H9 (cell line): Measurements from ENCODE around the gene EHD1. TPM values are rescaled to one million over a fixed set of nuclear protein-coding genes. Genes with fewer than 3 reads are reported as not detected.

ENCODE experiments used
- DNase-seq: peaks from one replicate; pipeline ENCODE4 v3.0.0-alpha.2; 2017
- H2AFZ ChIP-seq: one replicate; pipeline ENCODE4 v1.6.1; 2013; ENCODE audit warnings: mild to moderate bottlenecking, low read length, control low read depth, moderate library complexity
- H2AK5ac ChIP-seq: 2 replicates; pipeline ENCODE4 v1.6.1; 2013; ENCODE audit warnings: low read length, control low read depth, mixed read lengths; ENCODE audit not compliant: insufficient read length
- H2BK120ac ChIP-seq: one replicate; pipeline ENCODE4 v1.6.1; 2013; ENCODE audit warnings: low read depth, mild to moderate bottlenecking, low read length, control low read depth, inconsistent platforms; ENCODE audit not compliant: poor library complexity, severe bottlenecking
- H2BK12ac ChIP-seq: 2 replicates; pipeline ENCODE4 v1.6.1; 2013; ENCODE audit warnings: low read length, control low read depth, mixed read lengths, low read depth; ENCODE audit not compliant: insufficient read length
- H2BK15ac ChIP-seq: 2 replicates; pipeline ENCODE4 v1.6.1; 2013; ENCODE audit warnings: low read depth, low read length, control low read depth
- H2BK20ac ChIP-seq: one replicate; pipeline ENCODE4 v1.6.1; 2013; ENCODE audit warnings: low read depth, mild to moderate bottlenecking, low read length, control low read depth, inconsistent platforms; ENCODE audit not compliant: poor library complexity, severe bottlenecking
- H2BK5ac ChIP-seq: 2 replicates; pipeline ENCODE4 v1.6.1; 2013; ENCODE audit warnings: low read length, control low read depth, mixed read lengths; ENCODE audit not compliant: insufficient read length
- H3K14ac ChIP-seq: 2 replicates; pipeline ENCODE4 v1.6.1; 2013; ENCODE audit warnings: low read length, control low read depth; ENCODE audit not compliant: insufficient read depth
- H3K18ac ChIP-seq: 2 replicates; pipeline ENCODE4 v1.6.1; 2013; ENCODE audit warnings: low read depth, mild to moderate bottlenecking, mixed read lengths, low read length, control low read depth; ENCODE audit not compliant: insufficient read length
- H3K23ac ChIP-seq: 2 replicates; pipeline ENCODE4 v1.6.1; 2013; ENCODE audit warnings: low read length, control low read depth, mixed read lengths, low read depth; ENCODE audit not compliant: insufficient read length
- H3K23me2 ChIP-seq: 2 replicates; pipeline ENCODE4 v1.6.1; 2013; ENCODE audit warnings: low read depth, mild to moderate bottlenecking, mixed read lengths, low read length, control low read depth; ENCODE audit not compliant: insufficient read length, poor library complexity, severe bottlenecking
- H3K27ac ChIP-seq: 2 replicates; pipeline ENCODE4 v1.5.1; 2013; ENCODE audit warnings: low read length, control low read depth, mixed read lengths, low read depth; ENCODE audit not compliant: insufficient read length
- H3K27me3 ChIP-seq: 2 replicates; pipeline ENCODE4 v1.6.1; 2013; ENCODE audit warnings: low read length, control low read depth, inconsistent platforms; ENCODE audit not compliant: insufficient read depth
- H3K4ac ChIP-seq: 2 replicates; pipeline ENCODE4 v1.6.1; 2013; ENCODE audit warnings: low read depth, mild to moderate bottlenecking, control low read depth, inconsistent platforms, low read length, moderate library complexity
- H3K4me1 ChIP-seq: 2 replicates; pipeline ENCODE4 v1.6.1; 2013; ENCODE audit warnings: low read length, control low read depth, inconsistent platforms; ENCODE audit not compliant: insufficient read depth
- H3K4me2 ChIP-seq: 2 replicates; pipeline ENCODE4 v1.6.1; 2013; ENCODE audit warnings: low read length, control low read depth, mixed read lengths; ENCODE audit not compliant: insufficient read length, insufficient read depth
- H3K56ac ChIP-seq: 2 replicates; pipeline ENCODE4 v1.6.1; 2013; ENCODE audit warnings: low read depth, mild to moderate bottlenecking, mixed read lengths, low read length, control low read depth; ENCODE audit not compliant: insufficient read length
- H3K79me1 ChIP-seq: 2 replicates; pipeline ENCODE4 v1.6.1; 2013; ENCODE audit warnings: low read depth, mild to moderate bottlenecking, moderate library complexity, low read length, control low read depth, inconsistent platforms; ENCODE audit not compliant: insufficient read depth, poor library complexity, severe bottlenecking
- H3K79me2 ChIP-seq: 2 replicates; pipeline ENCODE4 v1.6.1; 2013; ENCODE audit warnings: low read length, control low read depth, inconsistent platforms; ENCODE audit not compliant: insufficient read depth
- H3K9ac ChIP-seq: 2 replicates; pipeline ENCODE4 v1.6.1; 2013; ENCODE audit warnings: low read length, control low read depth, mixed read lengths; ENCODE audit not compliant: insufficient read length; ENCODE audit errors: extremely low read depth
- H3K9me3 ChIP-seq: one replicate; pipeline ENCODE4 v1.6.1; 2013; ENCODE audit warnings: low read depth, low read length, inconsistent platforms; ENCODE audit not compliant: control insufficient read depth
- H3T11ph ChIP-seq: one replicate; pipeline ENCODE4 v1.6.1; 2013; ENCODE audit warnings: mild to moderate bottlenecking, low read length, control low read depth, inconsistent platforms
- H4K20me1 ChIP-seq: one replicate; pipeline ENCODE4 v1.6.1; 2013; ENCODE audit not compliant: control insufficient read depth, insufficient read length, insufficient read depth
- H4K5ac ChIP-seq: 2 replicates; pipeline ENCODE4 v1.6.1; 2013; ENCODE audit warnings: low read depth, mild to moderate bottlenecking, mixed read lengths, low read length, control low read depth; ENCODE audit not compliant: insufficient read length
- H4K8ac ChIP-seq: replicated peaks from 2 replicates; pipeline ENCODE4 v1.6.1; 2013; ENCODE audit warnings: low read length, control low read depth, mixed read lengths, low read depth; ENCODE audit not compliant: insufficient read length
- H4K91ac ChIP-seq: 2 replicates; pipeline ENCODE4 v1.6.1; 2013; ENCODE audit warnings: low read depth, mild to moderate bottlenecking, moderate library complexity, mixed read lengths, low read length, control low read depth; ENCODE audit not compliant: insufficient read length
- H3K27ac Mint-ChIP-seq, 3 experiments: 2 replicates in 2 of 3; 3 replicates in 1 of 3; pipeline ENCODE4 v1.8.0; 2020 to 2021; ENCODE audit warnings: mixed read lengths in 3 of 3, mild to moderate bottlenecking in 1 of 3, moderate library complexity in 1 of 3
- H3K27me3 Mint-ChIP-seq: 2 replicates; pipeline ENCODE4 v1.8.0; 2021; ENCODE audit warnings: low read depth, mild to moderate bottlenecking, moderate library complexity, mixed read lengths
- H3K36me3 Mint-ChIP-seq, 3 experiments: 2 replicates in 2 of 3; 3 replicates in 1 of 3; pipeline ENCODE4 v1.8.0; 2020 to 2021; ENCODE audit warnings: low read depth in 3 of 3, mixed read lengths in 3 of 3; ENCODE audit not compliant: insufficient read depth in 1 of 3
- H3K4me1 Mint-ChIP-seq, 2 experiments: 2 replicates each; pipeline ENCODE4 v1.8.0; 2020; ENCODE audit warnings: mixed read lengths in 2 of 2
- H3K4me3 Mint-ChIP-seq, 2 experiments: 2 replicates in 1 of 2; 3 replicates in 1 of 2; pipeline ENCODE4 v1.8.0; 2020 to 2021; ENCODE audit warnings: mild to moderate bottlenecking in 2 of 2, mixed read lengths in 2 of 2, moderate library complexity in 1 of 2
- H3K9me3 Mint-ChIP-seq, 2 experiments: 2 replicates in 1 of 2; 3 replicates in 1 of 2; pipeline ENCODE4 v1.8.0; 2020; ENCODE audit warnings: mild to moderate bottlenecking in 2 of 2, mixed read lengths in 2 of 2, moderate library complexity in 1 of 2
- CTCF ChIP-seq: fragments of 200-600 bp; sonication (generic); conservative IDR thresholded peaks from 3 replicates; pipeline ENCODE4 v1.8.0; 2021; ENCODE audit warnings: antibody characterized with exemption, mild to moderate bottlenecking
- WGBS: extraction: QIAGEN DNeasy Blood & Tissue Kit; methylation state at CpG from one replicate; pipeline ENCODE4 v1.1.7; 2013; ENCODE audit warnings: missing lambda C conversion rate, low lambda C conversion rate, mixed read lengths; ENCODE audit not compliant: insufficient read length; ENCODE audit errors: extremely low coverage; 5-methylcytosine and 5-hydroxymethylcytosine counted together
- total RNA-seq: library from RNA; stranded (reverse); gene quantifications from 2 replicates; pipeline ENCODE4 v1.2.1, GENCODE V29; 2021

EHD1 gene
- total RNA-seq, 1 experiment from 2014 or later: 31.0 TPM

- Histone ChIP-seq H2BK20ac (no peak overlapping the region), H3K23ac (no peak overlapping the region), H4K20me1 (no peaks in the 10 kb centered on the region), H3K4ac (no peak overlapping the region), H3K9ac (no peak overlapping the region), H2BK15ac (no peak overlapping the region), H4K8ac (no peak overlapping the region), H2AK5ac (no peak overlapping the region), H3K4me2 (no peak overlapping the region), H3K56ac (no peak overlapping the region), H3K18ac (no peak overlapping the region), H3K79me2 (no peaks in the 10 kb centered on the region), H3K4me1 (no peaks in the 10 kb centered on the region), H3K23me2 (no peaks in the 10 kb centered on the region), H2AFZ (no peak overlapping the region), H3T11ph (no peak overlapping the region), H2BK120ac (no peak overlapping the region), H3K9me3 (no peaks in the 10 kb centered on the region), H4K5ac (no peak overlapping the region), H3K14ac (no peak overlapping the region; the same call in 1 of the 2 replicates), H3K79me1 (no peaks in the 10 kb centered on the region), H2BK12ac (no peak overlapping the region), H2BK5ac (no peak overlapping the region), H3K27me3 (no peaks in the 10 kb centered on the region), H3K27ac (no peak overlapping the region), H4K91ac (no peak overlapping the region)
- DNase-seq: no peak
- H3K27me3 Mint-ChIP-seq: no peaks in the 10 kb centered on the region
- no peaks in the 10 kb centered on the region; a peak in 1 of 5 replicates for H3K9me3 Mint-ChIP-seq
- WGBS: no CpG with 5 or more reads among the region's 19 CpGs
- peaks cover 19 to 24% of the 10 kb centered on the region in 2 experiments for H3K4me1 Mint-ChIP-seq
- no peak overlapping the region for H3K27ac Mint-ChIP-seq
- H3K4me3 Mint-ChIP-seq: no peak overlapping the region
- H3K36me3 Mint-ChIP-seq: peaks cover 2 to 6% (median 5%) of the 10 kb centered on the region in 3 experiments; a peak in 5 of 7 replicates
- no peak for TF ChIP-seq CTCF
Measured at GRCh38 chr11:64849598-64850356, 28.6 kb downstream of the EHD1 start.
